GM19468 (cell line): ENCODE results near the gene GJB4.

ENCODE experiments used
- ATAC-seq: cut with Tn5 transposase; IDR thresholded peaks from one replicate; pipeline ENCODE4 v1.9.1; 2021; ENCODE audit warnings: mild to moderate bottlenecking, moderate library complexity, moderate number of reproducible peaks; ENCODE audit not compliant: unreplicated experiment; ENCODE audit errors: extremely low read depth

GJB4 gene

GRCh38 chr1:34776911-34777310 lies 17.4 kb downstream of the GJB4 start:
- ATAC-seq = no peak

DNA sequence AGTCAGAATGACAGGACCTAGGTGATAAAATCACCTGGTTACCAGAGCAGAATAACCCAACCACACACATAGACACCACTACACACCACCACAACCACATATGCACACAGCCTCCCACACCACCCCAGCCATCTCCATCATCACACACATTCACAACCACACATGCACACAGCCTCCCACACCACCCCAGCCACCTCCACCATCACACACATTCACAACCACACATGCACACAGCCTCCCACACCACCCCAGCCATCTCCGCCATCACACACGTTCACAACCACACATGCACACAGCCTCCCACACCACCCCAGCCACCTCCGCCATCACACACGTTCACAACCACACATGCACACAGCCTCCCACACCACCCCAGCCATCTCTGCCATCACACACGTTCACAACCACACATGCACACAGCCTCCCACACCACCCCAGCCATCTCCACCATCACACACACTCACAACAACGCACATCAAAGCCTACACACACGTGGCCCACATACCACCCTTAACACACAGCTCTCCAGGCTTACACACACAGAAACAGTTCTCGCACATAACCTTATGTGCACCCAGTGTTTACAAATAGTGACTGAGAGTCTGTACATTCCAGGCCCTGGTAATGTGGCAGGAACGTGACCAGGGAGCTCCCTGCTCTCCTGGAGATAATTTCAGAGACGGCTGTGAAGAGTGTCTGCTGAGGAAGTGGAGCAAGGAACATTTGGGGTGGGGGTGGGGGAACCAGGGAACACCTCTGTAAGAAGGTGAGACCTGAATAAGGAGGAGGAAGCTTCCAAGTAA lies 18.2 kb downstream of the GJB4 start:
- ATAC-seq = no peak

DNA sequence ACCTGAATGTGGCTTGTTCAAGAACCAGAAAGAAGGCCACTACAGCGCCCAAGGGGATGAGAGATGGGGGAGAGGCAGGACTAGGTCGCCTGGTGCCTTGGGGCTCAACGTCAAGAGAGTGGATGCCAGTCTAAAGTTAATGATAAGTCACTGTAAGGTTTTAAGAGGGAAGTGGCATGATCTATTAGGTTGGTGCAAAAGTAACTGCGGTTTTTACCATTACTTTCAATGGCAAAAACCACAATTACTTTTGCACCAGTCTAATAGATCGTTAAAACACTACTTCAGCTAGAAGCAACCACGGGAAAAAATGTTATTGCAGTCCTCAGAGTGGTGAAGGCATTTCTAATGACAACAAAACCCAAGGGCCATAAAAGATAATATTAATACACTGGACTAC lies 18.8 kb downstream of the GJB4 start:
- no peak for ATAC-seq

DNA sequence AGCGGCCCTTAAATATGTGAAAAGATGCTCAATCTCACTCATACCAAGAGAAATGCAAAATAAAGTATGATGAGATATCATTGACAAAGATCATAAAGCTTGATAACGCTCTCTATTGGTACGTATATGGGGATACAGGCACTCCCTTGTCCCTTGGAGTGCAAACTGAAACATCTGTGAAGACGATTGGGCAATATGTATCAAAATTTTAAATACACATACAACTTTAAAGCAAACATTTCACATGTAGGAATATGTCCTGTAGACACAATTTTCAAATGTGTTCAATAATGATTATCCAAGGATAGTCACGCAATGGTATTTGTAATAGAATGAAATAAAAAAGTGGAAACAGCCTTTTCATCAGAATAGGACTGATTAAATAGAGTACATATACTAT lies 19.5 kb downstream of the GJB4 start:
- no peak for ATAC-seq

- no peak for ATAC-seq
These were observed 20.0 kb downstream of the GJB4 start for GRCh38 chr1:34779526-34779925.

DNA sequence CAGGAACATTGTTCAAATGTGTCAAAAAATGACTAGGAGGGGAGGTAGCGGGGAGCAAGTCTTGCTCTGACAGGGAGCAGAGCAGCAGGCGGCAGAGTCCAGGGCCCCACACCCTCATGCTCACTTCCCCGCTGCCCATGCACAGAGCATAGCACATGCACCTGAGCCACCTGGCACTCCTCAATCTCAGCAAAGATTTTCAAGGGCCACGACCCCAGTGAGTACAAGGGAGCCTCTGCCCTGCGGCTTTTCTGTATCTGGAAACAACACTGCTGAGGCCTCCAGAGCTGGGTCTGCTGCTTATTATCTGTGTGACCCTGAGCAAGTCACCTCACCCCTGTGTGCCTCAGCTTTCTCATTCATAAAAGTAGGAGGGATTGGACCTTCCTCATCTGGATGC lies 20.4 kb downstream of the GJB4 start:
- no peak for ATAC-seq

GRCh38 chr1:34780528-34780927 lies 21.0 kb downstream of the GJB4 start:
- no peak for ATAC-seq

DNA sequence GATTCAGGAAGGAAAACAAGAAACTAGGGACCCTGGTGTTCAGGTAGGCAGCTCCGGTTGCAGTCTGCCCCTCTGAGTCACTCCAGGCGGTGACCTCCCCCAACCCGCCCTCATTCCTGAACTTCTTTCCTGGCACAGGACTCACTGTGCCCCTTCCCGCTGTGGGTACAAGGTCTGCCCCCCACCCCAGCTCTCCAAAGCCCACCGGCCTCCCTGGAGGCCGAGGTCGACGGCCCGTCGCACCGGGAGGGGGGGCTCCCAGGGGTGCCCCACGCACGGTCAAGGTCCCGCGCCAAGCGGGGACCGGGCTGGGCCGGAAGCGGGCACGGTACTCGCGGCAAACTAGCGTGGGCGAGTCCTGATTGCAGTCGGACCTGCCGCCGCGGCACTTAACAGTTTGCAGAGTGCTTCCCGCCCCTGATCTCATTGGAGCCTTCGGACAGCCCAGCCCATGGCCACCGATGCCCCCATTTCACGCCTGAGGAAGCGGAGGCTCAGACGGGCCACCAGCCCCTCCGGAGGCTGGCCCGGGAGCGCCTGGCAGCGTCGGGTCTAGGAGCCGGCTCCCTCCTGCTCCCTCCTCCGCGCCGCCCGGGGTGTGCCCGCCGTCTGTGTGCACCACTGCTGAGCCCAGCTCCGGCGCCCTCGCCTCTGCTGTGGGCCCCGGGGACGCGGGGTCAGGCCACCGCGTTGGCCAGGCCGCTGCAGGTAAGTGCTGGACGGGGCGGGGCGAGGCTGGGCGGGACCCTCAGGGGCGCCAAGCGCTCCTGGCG lies 21.7 kb downstream of the GJB4 start, which contains the start of gene GJB3:
Gene GJB3 (plus strand): TSS at position 144 of the 773 bp plus-strand sequence. CDS start 3,549 bp downstream, outside the sequence.
- no peak for ATAC-seq

GRCh38 chr1:34781844-34782391 lies 22.4 kb downstream of the GJB4 start:
- ATAC-seq = no peak

GRCh38 chr1:34784751-34785221 lies 25.2 kb downstream of the GJB4 start:
- ATAC-seq = no peak

DNA sequence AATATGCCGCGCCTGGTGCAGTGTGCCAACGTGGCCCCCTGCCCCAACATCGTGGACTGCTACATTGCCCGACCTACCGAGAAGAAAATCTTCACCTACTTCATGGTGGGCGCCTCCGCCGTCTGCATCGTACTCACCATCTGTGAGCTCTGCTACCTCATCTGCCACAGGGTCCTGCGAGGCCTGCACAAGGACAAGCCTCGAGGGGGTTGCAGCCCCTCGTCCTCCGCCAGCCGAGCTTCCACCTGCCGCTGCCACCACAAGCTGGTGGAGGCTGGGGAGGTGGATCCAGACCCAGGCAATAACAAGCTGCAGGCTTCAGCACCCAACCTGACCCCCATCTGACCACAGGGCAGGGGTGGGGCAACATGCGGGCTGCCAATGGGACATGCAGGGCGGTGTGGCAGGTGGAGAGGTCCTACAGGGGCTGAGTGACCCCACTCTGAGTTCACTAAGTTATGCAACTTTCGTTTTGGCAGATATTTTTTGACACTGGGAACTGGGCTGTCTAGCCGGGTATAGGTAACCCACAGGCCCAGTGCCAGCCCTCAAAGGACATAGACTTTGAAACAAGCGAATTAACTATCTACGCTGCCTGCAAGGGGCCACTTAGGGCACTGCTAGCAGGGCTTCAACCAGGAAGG lies 25.8 kb downstream of the GJB4 start:
- ATAC-seq = no peak

GRCh38 chr1:34785875-34786470 lies 26.4 kb downstream of the GJB4 start:
- ATAC-seq = no peak

GRCh38 chr1:34786521-34787325 lies 27.2 kb downstream of the GJB4 start:
- ATAC-seq = no peak

GRCh38 chr1:34787461-34788420 lies 28.2 kb downstream of the GJB4 start:
- ATAC-seq = no peak

GRCh38 chr1:34790985-34791384 lies 31.4 kb downstream of the GJB4 start:
- no peak for ATAC-seq

DNA sequence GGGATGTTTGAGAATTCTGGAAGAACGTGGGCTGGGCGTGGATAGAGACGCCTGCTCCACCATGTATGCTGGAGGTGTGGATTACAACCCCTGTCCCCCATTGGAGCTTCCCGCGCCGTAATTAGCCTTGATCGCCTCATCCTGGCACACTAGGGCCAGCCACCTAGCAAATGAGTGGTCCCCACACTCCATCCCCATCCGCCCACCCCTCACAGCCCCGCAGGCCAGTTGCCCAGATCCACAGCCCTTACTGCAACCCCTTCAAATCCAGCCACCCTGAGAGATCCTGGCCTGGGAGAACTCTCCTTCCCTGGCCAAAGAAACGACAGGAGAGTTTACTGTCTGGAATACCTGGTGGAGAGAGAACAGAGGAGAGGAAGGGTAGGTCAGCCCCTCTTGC lies 32.9 kb downstream of the GJB4 start:
- no peak for ATAC-seq

DNA sequence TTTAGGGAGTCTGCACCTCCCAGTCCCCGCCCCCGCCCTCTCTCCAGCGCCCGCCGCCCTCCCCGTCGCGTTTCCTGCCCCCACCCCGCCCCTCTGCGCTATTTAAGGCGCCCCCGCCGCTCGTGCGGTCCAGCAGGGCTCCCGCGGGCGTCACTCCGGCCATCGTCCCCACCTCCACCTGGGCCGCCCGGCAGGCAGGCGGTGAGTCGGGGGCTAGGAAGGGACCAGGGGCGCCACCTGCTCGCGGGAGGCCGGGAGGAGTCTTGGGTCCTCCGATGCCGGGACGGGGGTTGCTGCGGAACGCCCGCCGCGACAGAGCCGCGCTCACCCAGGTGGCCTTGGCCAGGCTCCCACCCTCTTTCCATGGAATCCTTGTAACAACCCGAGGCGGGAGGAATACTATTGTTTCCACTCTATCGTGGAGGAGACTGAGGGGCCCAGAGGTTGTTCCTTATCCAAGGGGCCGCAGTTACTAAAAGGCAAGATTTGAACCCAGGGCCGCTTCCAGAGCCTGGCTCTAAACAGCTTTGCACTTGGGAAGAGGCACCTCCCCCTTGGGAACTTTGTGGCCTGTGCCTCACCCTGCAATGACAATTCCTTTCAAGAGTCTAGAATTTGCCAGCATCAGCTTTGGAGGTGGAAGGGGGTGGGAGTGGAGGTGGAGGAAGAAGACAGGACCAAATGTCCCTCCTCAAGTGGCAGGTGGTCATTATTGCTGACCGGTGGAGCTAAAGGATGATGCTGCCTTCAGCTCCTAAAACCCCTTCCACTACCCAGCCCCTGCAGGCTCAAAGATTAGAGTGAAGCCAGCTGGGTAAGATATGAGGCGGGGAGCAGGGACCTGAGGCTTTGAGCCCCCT lies 33.6 kb downstream of the GJB4 start, which contains the start of gene GJA4:
Gene GJA4 (plus strand): TSS at position 132 of the 860 bp plus-strand sequence. CDS start 1,215 bp downstream, outside the sequence.
- no peak for ATAC-seq
